ENCODE measurements around the gene RBM27. TPM values are rescaled to one million over a fixed set of nuclear protein-coding genes. Genes with fewer than 3 reads are reported as not detected.

Gene RBM27
- total and polyA plus RNA-seq, 2 of the 4 experiments (the other 2 are of a cell fraction): 7.7 to 19.2 TPM

DNA sequence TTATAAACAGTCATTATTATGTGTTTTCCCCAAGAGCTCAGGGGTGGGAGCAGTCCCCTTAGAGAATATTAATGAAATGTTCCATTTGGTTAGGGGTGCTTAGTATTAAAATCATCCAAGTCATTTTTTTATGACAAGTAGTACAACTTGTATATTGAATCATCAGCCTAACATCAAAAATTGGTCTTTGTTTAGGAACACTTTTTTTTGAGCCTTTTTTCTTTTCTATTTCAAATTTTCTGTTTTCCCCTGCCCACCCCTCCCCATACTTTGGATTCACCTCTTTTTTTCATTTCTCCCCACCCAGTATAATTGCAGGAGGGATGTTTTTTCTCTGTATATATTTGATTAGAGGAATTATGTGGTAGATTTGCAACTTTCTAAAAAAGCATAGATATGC lies 25.8 kb downstream of the RBM27 start:
- POLR2A ChIA-PET (ENCODE audit: unreplicated experiment): no interaction called here
- peaks cover 21 to 22% of the 10 kb centered on the region in 2 experiments for H3K79me1 ChIP-seq (ENCODE audit: low read depth in 1 of 2, low read length in 2 of 2)
- H3K14ac ChIP-seq (replicated peaks; ENCODE audit: low read depth, low read length): no peak overlapping the region
- H4K91ac ChIP-seq (ENCODE audit: insufficient read depth, low read depth, low read length): no peak overlapping the region
- H3K56ac ChIP-seq (ENCODE audit: extremely low read depth, insufficient read depth, low read length): no peak overlapping the region
- CTCF ChIA-PET: no interaction called here
- no peak overlapping the region for H3K4ac ChIP-seq (ENCODE audit: low read depth, low read length)
- no peak overlapping the region for H3K27ac ChIP-seq (ENCODE audit: insufficient read depth, low read length)
- H3K9me3 ChIP-seq (ENCODE audit: control insufficient read depth, insufficient read depth, low read length): no peaks in the 10 kb centered on the region
- no peak overlapping the region for H3K4me2 ChIP-seq (ENCODE audit: low read depth, low read length)
- H3K4me1 ChIP-seq (ENCODE audit: control insufficient read depth, insufficient read depth, low read length): no peaks in the 10 kb centered on the region
- BruUV-seq (replicated peaks): no TSS peak
- no peak overlapping the region for H4K8ac ChIP-seq (ENCODE audit: low read depth in 2 of 2, low read length in 2 of 2)
- no peak overlapping the region for H3K4me3 ChIP-seq (ENCODE audit: insufficient read depth, low read depth, low read length)
- intact Hi-C loops (cut with micrococcal nuclease) (loop anchor here (5.0 kb wide), 1 partner anchor 38 kb away; no protein-coding TSS in a partner anchor), in situ Hi-C loops (cut with MboI; ENCODE audit: low sequenced_read_pairs) (no loop called here), dilution Hi-C loops (cut with HindIII; ENCODE audit: low sequenced_read_pairs, unreplicated experiment) (no loop called here)
- no peak overlapping the region for H2BK20ac ChIP-seq (ENCODE audit: low read depth, low read length)
- ATAC-seq (ENCODE audit: low read depth) (no peak), DNase-seq (no peak)
- no peak overlapping the region for H2BK120ac ChIP-seq (ENCODE audit: low read depth, low read length)
- H2BK15ac ChIP-seq (ENCODE audit: low read depth, low read length): no peak overlapping the region
- H3K9ac ChIP-seq (ENCODE audit: low read depth, low read length): no peak overlapping the region
- no peak overlapping the region for H3K18ac ChIP-seq (ENCODE audit: low read depth, low read length)
- no peak overlapping the region for H2AFZ ChIP-seq (replicated peaks; ENCODE audit: low read length, poor library complexity)
- no peak overlapping the region for H4K5ac ChIP-seq (ENCODE audit: low read depth, low read length)
- H2AK5ac ChIP-seq (ENCODE audit: low read depth, low read length): no peak overlapping the region
- TF ChIP-seq CEBPB (IDR thresholded peaks at IDR 0.05; ENCODE audit: low read depth, low read length) (no peak), RFX5 (IDR thresholded peaks at IDR 0.05; ENCODE audit: low read depth, low read length) (no peak), RAD21 (IDR thresholded peaks at IDR 0.05; ENCODE audit: low read length) (no peak), CHD1 (IDR thresholded peaks at IDR 0.05; ENCODE audit: low read depth, low read length) (no peak), NFE2L2 (IDR thresholded peaks at IDR 0.05; ENCODE audit: low read depth, low read length) (no peak), SMC3 (IDR thresholded peaks at IDR 0.05; ENCODE audit: low read depth, low read length) (no peak), RCOR1 (IDR thresholded peaks at IDR 0.05; ENCODE audit: insufficient replicate concordance, low read length) (no peak), MAFK (IDR thresholded peaks at IDR 0.05; ENCODE audit: low read depth, low read length) (no peak), BHLHE40 (IDR thresholded peaks at IDR 0.05; ENCODE audit: low read depth, low read length) (no peak), CTCF (conservative IDR thresholded peaks at IDR 0.05; ENCODE audit: low read depth, low read length) (no peak), POLR2A (IDR thresholded peaks at IDR 0.05; ENCODE audit: low read depth, low read length) (no peak), FOS (IDR thresholded peaks at IDR 0.05; ENCODE audit: low read depth, low read length) (no peak), MAZ (IDR thresholded peaks at IDR 0.05; ENCODE audit: borderline replicate concordance, low read depth, low read length) (no peak)
- TF ChIP-seq, protein P1, sequence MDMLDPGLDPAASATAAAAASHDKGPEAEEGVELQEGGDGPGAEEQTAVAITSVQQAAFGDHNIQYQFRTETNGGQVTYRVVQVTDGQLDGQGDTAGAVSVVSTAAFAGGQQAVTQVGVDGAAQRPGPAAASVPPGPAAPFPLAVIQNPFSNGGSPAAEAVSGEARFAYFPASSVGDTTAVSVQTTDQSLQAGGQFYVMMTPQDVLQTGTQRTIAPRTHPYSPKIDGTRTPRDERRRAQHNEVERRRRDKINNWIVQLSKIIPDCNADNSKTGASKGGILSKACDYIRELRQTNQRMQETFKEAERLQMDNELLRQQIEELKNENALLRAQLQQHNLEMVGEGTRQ (IDR thresholded peaks at IDR 0.05; ENCODE audit: low read depth, low read length): no peak
- no peak overlapping the region for H2AK9ac ChIP-seq (replicated peaks; ENCODE audit: low read depth, low read length, poor library complexity)
- no peaks in the 10 kb centered on the region; the same call in 1 of the 2 replicates for H4K20me1 ChIP-seq (ENCODE audit: insufficient read depth, low read length)
- H3K27me3 ChIP-seq (ENCODE audit: control insufficient read depth, insufficient read depth, low read length): no peaks in the 10 kb centered on the region
- H3K23ac ChIP-seq (ENCODE audit: low read depth, low read length): no peak overlapping the region
- H3K36me3 ChIP-seq (ENCODE audit: control insufficient read depth, insufficient read depth, low read length): peaks cover 24% of the 10 kb centered on the region
- no peaks in the 10 kb centered on the region for H3K9me1 ChIP-seq (ENCODE audit: insufficient read depth, low read length)
- H2BK5ac ChIP-seq (ENCODE audit: low read depth, low read length, poor library complexity, severe bottlenecking): no peak overlapping the region

Data from IMR-90 (cell line).